HG02840 (cell line): ENCODE measurements around the gene CARD10.

Source experiments
- ATAC-seq: cut with Tn5 transposase; IDR thresholded peaks from one replicate; pipeline ENCODE4 v1.9.1; 2021; ENCODE audit warnings: mild to moderate bottlenecking, moderate library complexity, moderate number of reproducible peaks; ENCODE audit not compliant: unreplicated experiment, low FRiP score

Gene CARD10

GRCh38 chr22:37443086-37443485, 76.1 kb downstream of the CARD10 start:
- ATAC-seq: no peak

DNA sequence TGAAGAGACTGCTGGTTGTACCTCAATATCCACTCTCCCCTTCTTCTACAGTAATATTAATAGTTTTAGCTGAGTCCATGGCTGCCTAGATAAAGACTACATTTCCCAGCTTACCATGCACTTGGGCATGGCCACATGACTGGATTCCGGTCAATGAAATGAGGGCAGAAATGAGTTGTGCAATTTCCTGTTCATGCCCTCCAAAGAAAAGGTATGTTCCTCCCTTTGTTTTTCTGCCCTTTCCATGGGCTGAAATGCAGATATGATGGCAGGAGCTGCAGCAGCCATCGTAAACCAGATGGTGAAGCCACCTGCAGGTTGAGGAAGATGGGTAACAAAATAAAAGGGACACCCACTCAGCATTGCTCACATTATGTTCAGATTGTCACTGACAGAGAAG, 76.7 kb downstream of the CARD10 start:
- ATAC-seq: no peak

- ATAC-seq: no peak
These were observed 77.1 kb downstream of the CARD10 start for GRCh38 chr22:37442135-37442534.

GRCh38 chr22:37440875-37441274, 78.3 kb downstream of the CARD10 start:
- no peak for ATAC-seq
